Fibroblast of pulmonary artery (primary cell): ENCODE data around the gene ATP1A4.
"Not testable (repeated sequence)": the region's sequence is repeated elsewhere in the genome, so short reads cannot be mapped to it uniquely, and the experiment has no call there.

Experiments used
- DNase-seq: peaks from one replicate; pipeline ENCODE4 v3.0.0-alpha.2; 2010; ENCODE audit warnings: low read depth
- H3K4me3 ChIP-seq: replicated peaks from 2 replicates; pipeline ENCODE4 v1.5.1; 2011; ENCODE audit warnings: low read depth, mild to moderate bottlenecking, control low read depth, low read length, moderate library complexity
- TF ChIP-seq, protein P1 (sequence below): IDR thresholded peaks from 2 replicates; pipeline ENCODE4 v1.5.1; 2011; ENCODE audit warnings: mild to moderate bottlenecking, control low read depth, low read length, inconsistent platforms; ENCODE audit errors: missing control alignments

The ATP1A4 gene

DNA sequence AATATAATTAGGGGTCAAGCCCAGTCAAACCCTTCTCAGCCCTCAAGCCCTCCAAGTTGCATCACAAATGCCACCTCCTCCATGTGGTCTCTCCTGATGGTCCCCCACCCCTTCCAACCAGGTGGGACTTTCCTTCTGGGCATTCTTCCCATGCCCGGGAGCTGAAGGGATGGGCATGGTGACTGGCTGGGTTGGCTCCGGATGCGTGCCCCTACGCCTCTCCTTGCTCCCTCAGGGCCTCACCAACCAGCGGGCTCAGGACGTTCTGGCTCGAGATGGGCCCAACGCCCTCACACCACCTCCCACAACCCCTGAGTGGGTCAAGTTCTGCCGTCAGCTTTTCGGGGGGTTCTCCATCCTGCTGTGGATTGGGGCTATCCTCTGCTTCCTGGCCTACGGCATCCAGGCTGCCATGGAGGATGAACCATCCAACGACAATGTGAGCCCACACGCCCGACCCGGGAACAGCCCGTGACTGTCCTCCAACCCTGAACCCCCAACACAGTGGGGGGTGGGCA lies 28.4 kb upstream of the ATP1A4 start:
- TF ChIP-seq, protein P1, sequence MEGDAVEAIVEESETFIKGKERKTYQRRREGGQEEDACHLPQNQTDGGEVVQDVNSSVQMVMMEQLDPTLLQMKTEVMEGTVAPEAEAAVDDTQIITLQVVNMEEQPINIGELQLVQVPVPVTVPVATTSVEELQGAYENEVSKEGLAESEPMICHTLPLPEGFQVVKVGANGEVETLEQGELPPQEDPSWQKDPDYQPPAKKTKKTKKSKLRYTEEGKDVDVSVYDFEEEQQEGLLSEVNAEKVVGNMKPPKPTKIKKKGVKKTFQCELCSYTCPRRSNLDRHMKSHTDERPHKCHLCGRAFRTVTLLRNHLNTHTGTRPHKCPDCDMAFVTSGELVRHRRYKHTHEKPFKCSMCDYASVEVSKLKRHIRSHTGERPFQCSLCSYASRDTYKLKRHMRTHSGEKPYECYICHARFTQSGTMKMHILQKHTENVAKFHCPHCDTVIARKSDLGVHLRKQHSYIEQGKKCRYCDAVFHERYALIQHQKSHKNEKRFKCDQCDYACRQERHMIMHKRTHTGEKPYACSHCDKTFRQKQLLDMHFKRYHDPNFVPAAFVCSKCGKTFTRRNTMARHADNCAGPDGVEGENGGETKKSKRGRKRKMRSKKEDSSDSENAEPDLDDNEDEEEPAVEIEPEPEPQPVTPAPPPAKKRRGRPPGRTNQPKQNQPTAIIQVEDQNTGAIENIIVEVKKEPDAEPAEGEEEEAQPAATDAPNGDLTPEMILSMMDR: no peak
- DNase-seq: no peak
- no peak overlapping the region for H3K4me3 ChIP-seq

DNA sequence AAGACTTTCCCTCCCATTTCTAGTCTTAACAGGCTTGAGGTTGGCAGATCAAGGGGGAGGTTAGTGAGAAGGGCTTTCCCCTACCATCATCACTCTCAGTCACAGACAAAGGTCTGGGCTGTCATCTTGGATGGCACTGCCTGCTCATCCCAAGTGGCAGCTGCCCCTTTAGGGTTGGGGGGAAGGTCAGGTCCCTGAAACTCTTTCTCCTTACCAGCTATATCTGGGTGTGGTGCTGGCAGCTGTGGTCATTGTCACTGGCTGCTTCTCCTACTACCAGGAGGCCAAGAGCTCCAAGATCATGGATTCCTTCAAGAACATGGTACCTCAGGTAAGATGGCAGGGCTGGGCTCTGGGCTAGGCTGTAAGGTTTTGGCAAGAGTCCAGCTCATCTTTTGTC lies 27.7 kb upstream of the ATP1A4 start:
- no peak overlapping the region for H3K4me3 ChIP-seq
- no peak for DNase-seq
- TF ChIP-seq, protein P1: no peak

- TF ChIP-seq, protein P1: no peak
- no peak overlapping the region for H3K4me3 ChIP-seq
- peak; percentile 53 for DNase-seq
Measured at GRCh38 chr1:160124705-160125478, 26.5 kb upstream of the ATP1A4 start.

DNA sequence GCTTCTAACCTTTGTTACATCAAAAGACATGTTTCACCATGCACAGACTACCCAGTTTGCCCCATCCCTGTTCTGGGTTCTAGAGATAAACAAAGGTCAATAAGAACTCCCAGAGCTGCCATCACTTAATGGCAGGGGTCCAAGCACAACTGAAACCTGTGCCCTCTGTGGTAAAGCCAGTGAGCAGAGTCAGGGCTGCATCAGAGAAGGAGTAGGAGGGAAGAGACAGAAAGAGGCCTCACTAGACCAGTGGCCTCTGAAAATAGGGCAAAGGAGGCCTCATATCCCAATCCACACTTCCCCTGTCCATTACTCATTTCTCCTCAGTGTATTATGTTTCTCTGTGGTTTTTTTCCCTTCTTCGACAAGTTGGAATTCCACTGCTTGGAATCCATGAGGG lies 25.7 kb upstream of the ATP1A4 start:
- no peak overlapping the region for H3K4me3 ChIP-seq
- DNase-seq: no peak
- TF ChIP-seq, protein P1: no peak

- not testable (repeated sequence) for H3K4me3 ChIP-seq, DNase-seq
Measured at GRCh38 chr1:160126342-160126741, 25.1 kb upstream of the ATP1A4 start.

DNA sequence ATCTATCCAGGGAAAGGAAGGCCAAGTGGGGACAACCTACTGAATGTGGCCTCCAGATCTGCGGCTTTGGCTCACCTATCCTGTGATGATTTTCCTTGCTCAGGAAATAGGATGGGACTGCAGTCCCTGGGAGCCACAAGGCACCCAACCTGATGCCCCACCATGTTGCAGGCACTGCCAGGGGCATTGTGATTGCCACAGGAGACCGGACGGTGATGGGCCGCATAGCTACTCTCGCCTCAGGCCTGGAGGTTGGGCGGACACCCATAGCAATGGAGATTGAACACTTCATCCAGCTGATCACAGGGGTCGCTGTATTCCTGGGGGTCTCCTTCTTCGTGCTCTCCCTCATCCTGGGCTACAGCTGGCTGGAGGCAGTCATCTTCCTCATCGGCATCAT lies 24.0 kb upstream of the ATP1A4 start:
- DNase-seq: no peak
- H3K4me3 ChIP-seq: no peak overlapping the region
- TF ChIP-seq, protein P1: no peak

DNA sequence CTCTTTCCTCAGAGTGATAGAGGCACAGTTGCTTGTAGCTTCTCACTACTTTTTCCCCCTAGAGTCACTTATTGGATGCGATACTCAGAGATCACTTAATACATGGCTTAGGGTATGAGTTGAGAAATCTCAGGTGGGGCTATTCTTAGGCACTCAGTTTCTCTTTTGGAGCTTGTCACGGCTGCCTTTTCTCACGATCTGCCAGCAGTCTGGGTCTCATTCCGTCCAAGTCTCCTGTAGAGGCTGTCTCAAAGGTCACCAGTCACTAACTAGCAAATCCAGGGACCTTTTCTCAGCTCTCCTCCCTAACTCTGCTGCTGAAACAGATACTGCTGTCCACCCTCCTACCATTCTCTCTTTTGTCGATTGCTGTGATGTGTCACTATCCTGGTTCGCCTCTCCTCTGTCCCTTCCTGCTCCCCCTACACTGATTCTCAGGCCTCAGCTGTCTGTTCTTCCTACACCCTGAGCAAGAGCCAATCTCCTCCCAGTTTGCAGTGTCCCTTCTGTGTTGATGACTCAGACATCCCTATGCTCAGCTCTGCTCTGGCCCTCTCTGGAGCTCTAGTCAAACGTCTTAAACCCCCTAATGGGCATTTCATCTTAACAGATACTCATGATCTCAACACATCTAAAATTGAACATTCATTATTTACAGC lies 23.4 kb upstream of the ATP1A4 start:
- TF ChIP-seq, protein P1: no peak
- no peak overlapping the region for H3K4me3 ChIP-seq
- DNase-seq: peak; percentile 44
